Measurements from ENCODE around the gene CACNB2.
"Not testable (repeated sequence)": the region's sequence is repeated elsewhere in the genome, so short reads cannot be mapped to it uniquely, and the experiment has no call there.

The CACNB2 gene

GRCh38 chr10:18549105-18549504 lies 408.9 kb downstream of the CACNB2 start:
- FAIRE-seq (no peak), DNase-seq (ENCODE audit: insufficient read length, low spot score) (no peak)
- TF ChIP-seq POLR2A (IDR thresholded peaks at IDR 0.05; ENCODE audit: low read depth, low read length) = no peak

DNA sequence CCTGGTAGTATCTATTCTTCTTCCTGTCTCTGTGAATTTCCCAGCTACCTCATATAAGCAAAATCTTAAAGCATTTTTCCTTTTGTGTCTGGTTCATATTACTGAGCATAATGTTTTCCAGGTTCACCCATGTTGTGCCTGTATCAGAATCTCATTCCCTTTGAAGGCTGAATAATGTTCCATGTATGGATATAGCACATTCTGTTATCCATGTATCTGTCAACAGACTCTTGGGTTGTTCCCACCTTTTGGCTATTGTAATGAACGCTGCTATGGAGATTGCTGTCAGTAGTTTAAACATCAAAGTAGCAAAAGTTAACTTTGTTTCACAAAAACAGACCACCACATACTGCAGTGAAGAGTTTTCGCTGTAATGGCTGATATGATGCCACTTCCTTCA lies 411.2 kb downstream of the CACNB2 start:
- no peak for FAIRE-seq
- no peak for TF ChIP-seq POLR2A (IDR thresholded peaks at IDR 0.05; ENCODE audit: low read depth, low read length)
- DNase-seq (ENCODE audit: insufficient read length, low spot score) = no peak

- DNase-seq (ENCODE audit: insufficient read length, low spot score) (no peak), FAIRE-seq (no peak)
- no peak for TF ChIP-seq POLR2A (IDR thresholded peaks at IDR 0.05; ENCODE audit: low read depth, low read length)
Observed at GRCh38 chr10:18554479-18554878, 414.3 kb downstream of the CACNB2 start.

DNA sequence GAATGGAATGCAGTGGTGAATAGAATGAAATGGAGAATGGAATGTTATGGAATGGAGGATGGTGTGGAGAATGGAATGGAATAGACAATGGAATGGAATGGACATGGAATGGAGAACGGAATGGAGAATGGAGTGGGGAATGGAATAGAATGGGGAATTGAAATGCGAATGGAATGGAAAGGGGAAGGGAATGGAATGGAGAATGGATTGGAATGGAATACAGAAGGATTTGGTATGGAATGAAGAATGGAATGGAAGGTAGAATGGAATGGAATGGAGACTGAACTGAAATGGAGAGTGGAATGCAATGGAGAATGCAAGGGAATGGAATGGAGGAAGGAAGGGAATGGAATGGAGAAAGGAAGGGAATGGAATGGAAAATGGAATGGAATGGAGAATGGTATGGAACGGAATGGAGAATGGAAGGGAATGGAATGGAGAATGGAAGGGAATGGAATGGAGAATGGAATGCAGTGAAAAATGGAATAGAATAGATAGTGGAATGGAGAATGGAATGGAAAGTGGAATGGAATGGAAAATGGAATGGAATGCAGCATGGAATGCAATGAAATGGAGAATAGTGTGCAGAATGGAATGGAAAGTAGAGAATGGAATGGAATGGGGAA lies 416.4 kb downstream of the CACNB2 start:
- TF ChIP-seq POLR2A (IDR thresholded peaks at IDR 0.05; ENCODE audit: low read depth, low read length) = no peak
- DNase-seq (ENCODE audit: insufficient read length, low spot score) = no peak
- FAIRE-seq = no peak

DNA sequence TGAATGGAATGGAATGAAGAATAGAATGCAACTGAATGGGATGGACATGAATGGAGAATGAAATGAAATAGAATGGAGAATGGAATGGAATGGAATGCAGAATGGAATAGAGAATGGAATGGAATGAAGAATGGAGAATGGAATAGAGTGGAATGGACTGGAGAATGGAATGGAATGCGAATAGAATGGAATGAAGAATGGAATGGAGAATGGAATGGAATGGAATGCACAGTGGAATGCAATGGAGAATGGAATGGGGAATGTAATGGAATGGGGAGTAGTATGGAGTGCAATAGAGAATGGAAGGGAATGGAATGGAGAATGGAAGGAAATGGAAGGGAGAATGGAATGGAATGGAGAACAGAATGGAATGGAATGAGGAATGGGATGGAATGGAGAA lies 417.7 kb downstream of the CACNB2 start:
- DNase-seq (ENCODE audit: insufficient read length, low spot score) (no peak), FAIRE-seq (no peak)
- no peak for TF ChIP-seq POLR2A (IDR thresholded peaks at IDR 0.05; ENCODE audit: low read depth, low read length)

DNA sequence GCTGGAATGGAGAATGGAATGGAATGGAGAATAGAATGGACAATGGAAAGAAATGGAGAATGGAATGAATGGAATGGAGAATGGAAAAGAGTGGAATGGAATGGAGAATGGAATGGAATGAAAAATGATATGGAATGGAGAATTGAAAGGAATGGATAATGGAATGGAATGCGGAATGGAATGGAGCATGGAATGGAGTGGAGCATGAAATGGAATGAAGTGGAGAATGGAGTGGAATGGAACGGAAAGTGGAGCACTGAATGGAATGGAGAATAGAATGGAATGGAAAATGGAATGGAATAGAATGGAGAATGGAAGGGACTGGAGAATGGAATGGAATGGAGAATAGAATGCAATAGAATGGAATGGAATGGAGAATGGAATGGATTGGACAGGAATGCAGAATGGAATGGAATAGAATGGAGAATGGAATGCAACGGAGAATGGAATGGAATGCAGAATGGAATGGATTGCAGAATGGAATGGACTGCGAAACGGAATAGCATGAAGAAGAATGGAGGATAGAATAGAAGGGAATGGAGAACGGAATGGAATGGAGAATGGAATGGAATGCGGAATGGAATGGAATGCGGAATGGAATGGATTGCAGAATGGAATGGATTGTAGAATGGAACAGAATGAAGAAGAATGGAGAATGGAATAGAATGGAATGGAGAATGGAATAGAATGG lies 421.8 kb downstream of the CACNB2 start:
- no peak for DNase-seq (ENCODE audit: insufficient read length, low spot score)
- TF ChIP-seq POLR2A (IDR thresholded peaks at IDR 0.05; ENCODE audit: low read depth, low read length) = no peak
- no peak for FAIRE-seq

GRCh38 chr10:18563003-18563726 lies 422.9 kb downstream of the CACNB2 start:
- no peak for FAIRE-seq
- DNase-seq (ENCODE audit: insufficient read length, low spot score) = no peak
- TF ChIP-seq POLR2A (IDR thresholded peaks at IDR 0.05; ENCODE audit: low read depth, low read length) = no peak

DNA sequence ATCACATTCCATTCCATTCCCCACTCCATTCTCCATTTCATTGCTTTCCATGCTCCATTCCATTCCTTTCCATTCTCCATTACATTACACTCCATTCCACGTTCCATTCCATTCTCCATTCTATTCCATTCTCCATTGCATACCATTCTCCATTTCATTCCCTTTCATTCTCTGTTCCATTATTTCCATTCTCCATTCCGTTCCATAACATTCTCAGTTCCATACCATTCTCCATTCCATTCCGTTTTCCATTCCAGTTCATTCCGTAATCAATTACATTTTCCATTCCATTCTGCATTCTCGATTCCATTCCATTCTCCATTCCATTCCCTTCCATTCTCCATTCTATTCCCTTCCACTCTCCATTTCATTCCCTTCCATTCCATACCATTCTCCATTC lies 424.8 kb downstream of the CACNB2 start:
- FAIRE-seq (no peak), DNase-seq (ENCODE audit: insufficient read length, low spot score) (no peak)
- TF ChIP-seq POLR2A (IDR thresholded peaks at IDR 0.05; ENCODE audit: low read depth, low read length) = no peak

DNA sequence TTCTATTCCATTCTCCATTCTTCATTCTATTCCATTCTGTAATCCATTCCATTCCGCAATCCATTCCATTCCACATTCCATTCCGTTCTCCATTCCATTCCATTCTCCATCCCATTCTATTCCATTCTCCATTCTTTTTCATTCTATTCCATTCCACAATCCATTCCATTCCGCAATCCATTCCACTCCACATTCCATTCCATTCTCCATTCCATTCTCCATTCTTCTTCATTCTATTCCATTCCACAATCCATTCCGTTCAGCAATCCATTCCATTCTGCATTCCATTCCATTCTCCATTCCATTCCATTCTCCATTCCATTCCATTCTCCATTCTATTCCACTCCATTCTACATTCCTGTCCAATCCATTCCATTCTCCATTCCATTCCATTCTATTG lies 426.0 kb downstream of the CACNB2 start:
- FAIRE-seq (no peak), DNase-seq (ENCODE audit: insufficient read length, low spot score) (no peak)
- no peak for TF ChIP-seq POLR2A (IDR thresholded peaks at IDR 0.05; ENCODE audit: low read depth, low read length)

GRCh38 chr10:18567343-18567856 lies 427.2 kb downstream of the CACNB2 start:
- FAIRE-seq = no peak

GRCh38 chr10:18570386-18570785 lies 430.2 kb downstream of the CACNB2 start:
- not testable (repeated sequence) for DNase-seq (ENCODE audit: insufficient read length, low spot score); FAIRE-seq

More at GRCh38 chr10:18567343-18567856, 427.2 kb downstream of the CACNB2 start:
- no peak for DNase-seq (ENCODE audit: insufficient read length, low spot score)
- no peak for TF ChIP-seq POLR2A (IDR thresholded peaks at IDR 0.05; ENCODE audit: low read depth, low read length)

DNA sequence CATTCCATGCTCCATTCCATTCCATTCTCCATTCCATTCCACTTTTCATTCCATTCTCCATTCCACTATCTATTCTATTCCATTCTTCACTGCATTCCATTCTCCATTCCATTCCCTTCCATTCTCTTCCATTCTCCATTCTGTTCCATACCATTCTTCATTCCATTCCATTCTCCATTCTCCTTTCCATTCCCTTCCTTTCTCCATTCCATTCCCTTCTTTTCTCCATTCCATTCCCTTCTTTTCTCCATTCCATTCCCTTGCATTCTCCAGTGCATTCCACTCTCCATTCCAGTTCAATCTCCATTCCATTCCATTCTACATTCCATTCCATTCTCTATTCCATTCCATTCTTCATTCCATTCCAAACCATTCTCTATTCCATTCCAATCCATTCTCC lies 430.9 kb downstream of the CACNB2 start:
- FAIRE-seq = no peak
- DNase-seq (ENCODE audit: insufficient read length, low spot score) = no peak
- no peak for TF ChIP-seq POLR2A (IDR thresholded peaks at IDR 0.05; ENCODE audit: low read depth, low read length)

GRCh38 chr10:18571780-18572179 lies 431.6 kb downstream of the CACNB2 start:
- FAIRE-seq (no peak), DNase-seq (ENCODE audit: insufficient read length, low spot score) (no peak)
- no peak for TF ChIP-seq POLR2A (IDR thresholded peaks at IDR 0.05; ENCODE audit: low read depth, low read length)

- no peak for DNase-seq (ENCODE audit: insufficient read length, low spot score)
- no peak for FAIRE-seq
- no peak for TF ChIP-seq POLR2A (IDR thresholded peaks at IDR 0.05; ENCODE audit: low read depth, low read length)
Observed at GRCh38 chr10:18572959-18573561, 432.8 kb downstream of the CACNB2 start.

Measured in H54 (cell line).